Panc1 (cell line): ENCODE results near the gene TRIM31. TPM values are rescaled to one million over a fixed set of nuclear protein-coding genes. Genes with fewer than 3 reads are reported as not detected.

Source experiments
- ATAC-seq: fragments of 200-7000 bp; cut with Tn5 transposase; 2 replicates; pipeline ENCODE4 v1.9.1; 2020; ENCODE audit warnings: mild to moderate bottlenecking, moderate library complexity
- BruUV-seq: library from RNA; stranded (reverse); fragments of 400-500 nt; replicated peaks from 2 replicates; lab custom pipeline; 2021; lab: Mats Ljungman, UMichigan
- CTCF ChIA-PET: fragments of 300-600 bp; sonication (Branson Sonifier 250); formaldehyde crosslinking; loops from one replicate; lab custom pipeline; 2022; ENCODE audit warnings: antibody characterized with exemption; lab: Charles Lee
- POLR2A ChIA-PET: fragments of 300-600 bp; sonication (Branson Sonifier 250); formaldehyde crosslinking; loops from one replicate; lab custom pipeline; 2022; ENCODE audit warnings: antibody characterized with exemption; lab: Charles Lee
- DNase-seq: peaks from one replicate; pipeline ENCODE4 v3.0.0-alpha.2; 2010; ENCODE audit warnings: low read depth, low spot score
- H3K27ac ChIP-seq: 2 replicates; pipeline ENCODE4 v1.5.1; 2011; ENCODE audit warnings: mild to moderate bottlenecking, low read length, inconsistent platforms
- H3K27me3 ChIP-seq: fragments of 200-500 bp; sonication (Bioruptor generic); 2 replicates; pipeline ENCODE4 v1.6.0; 2014; ENCODE audit warnings: low read length, inconsistent platforms; ENCODE audit not compliant: control insufficient read depth, insufficient read depth
- H3K36me3 ChIP-seq: fragments of 200-500 bp; sonication (Bioruptor generic); 2 replicates; pipeline ENCODE4 v1.5.1; 2014; ENCODE audit warnings: inconsistent platforms, mild to moderate bottlenecking, low read length, moderate library complexity; ENCODE audit not compliant: control insufficient read depth, insufficient read depth
- H3K4me1 ChIP-seq: 2 replicates; pipeline ENCODE4 v1.5.1; 2011; ENCODE audit warnings: inconsistent platforms, mild to moderate bottlenecking, low read length, moderate library complexity; ENCODE audit not compliant: control insufficient read depth, insufficient read depth
- H3K4me3 ChIP-seq, 2 experiments: 2 replicates each; pipeline ENCODE4 v1.5.1; 2011 to 2012; ENCODE audit warnings: low read depth in 2 of 2, low read length in 2 of 2, mild to moderate bottlenecking in 2 of 2, inconsistent platforms in 1 of 2, moderate library complexity in 1 of 2
- H3K9me3 ChIP-seq: fragments of 200-500 bp; sonication (Bioruptor generic); 2 replicates; pipeline ENCODE4 v1.5.1; 2014; ENCODE audit warnings: low read depth, mild to moderate bottlenecking, inconsistent platforms, low read length, moderate library complexity; ENCODE audit not compliant: control insufficient read depth, insufficient read depth
- POLR2AphosphoS5 ChIP-seq: IDR thresholded peaks from 2 replicates; pipeline ENCODE4 v1.6.1; 2012; ENCODE audit warnings: mild to moderate bottlenecking, low read depth, low read length, moderate library complexity
- SIN3A ChIP-seq: IDR thresholded peaks from 2 replicates; pipeline ENCODE4 v1.6.1; 2012; ENCODE audit warnings: low read depth, mild to moderate bottlenecking, low read length, moderate library complexity, borderline replicate concordance; ENCODE audit not compliant: insufficient read depth
- TCF7L2 ChIP-seq: IDR thresholded peaks from 2 replicates; pipeline ENCODE4 v1.6.1; 2011; ENCODE audit warnings: mild to moderate bottlenecking, low read depth, low read length, inconsistent platforms
- in situ Hi-C: cut with HindIII; loops from 2 replicates; pipeline ENCODE4 v1.10.0; 2016; ENCODE audit warnings: low sequenced_read_pairs, low pct_unique_long_range_greater_than_20kb
- intact Hi-C: fragments of 100-400 bp; cut with micrococcal nuclease; formaldehyde crosslinking; loops from one replicate; pipeline ENCODE4 v1.10.0; 2022; ENCODE audit not compliant: unreplicated experiment
- total RNA-seq: library from RNA; stranded (reverse); gene quantifications from one replicate; pipeline ENCODE4 v1.2.1, GENCODE V29; 2021; ENCODE audit not compliant: unreplicated experiment
- TF ChIP-seq, protein P1 (sequence below): fragments of 450-650 bp; IDR thresholded peaks from 2 replicates; pipeline ENCODE4 v1.5.1; 2017; ENCODE audit warnings: mild to moderate bottlenecking
- TF ChIP-seq, protein P2 (sequence below), 2 experiments: IDR thresholded peaks; 2 replicates each; pipeline ENCODE4 v1.6.1; 2011 to 2012; ENCODE audit warnings: low read depth in 2 of 2, control low read depth in 1 of 2, low read length in 1 of 2, mild to moderate bottlenecking in 1 of 2, moderate library complexity in 1 of 2; ENCODE audit not compliant: insufficient read depth in 1 of 2

The TRIM31 gene
- total RNA-seq, 1 experiment from 2014 or later: not detected

DNA sequence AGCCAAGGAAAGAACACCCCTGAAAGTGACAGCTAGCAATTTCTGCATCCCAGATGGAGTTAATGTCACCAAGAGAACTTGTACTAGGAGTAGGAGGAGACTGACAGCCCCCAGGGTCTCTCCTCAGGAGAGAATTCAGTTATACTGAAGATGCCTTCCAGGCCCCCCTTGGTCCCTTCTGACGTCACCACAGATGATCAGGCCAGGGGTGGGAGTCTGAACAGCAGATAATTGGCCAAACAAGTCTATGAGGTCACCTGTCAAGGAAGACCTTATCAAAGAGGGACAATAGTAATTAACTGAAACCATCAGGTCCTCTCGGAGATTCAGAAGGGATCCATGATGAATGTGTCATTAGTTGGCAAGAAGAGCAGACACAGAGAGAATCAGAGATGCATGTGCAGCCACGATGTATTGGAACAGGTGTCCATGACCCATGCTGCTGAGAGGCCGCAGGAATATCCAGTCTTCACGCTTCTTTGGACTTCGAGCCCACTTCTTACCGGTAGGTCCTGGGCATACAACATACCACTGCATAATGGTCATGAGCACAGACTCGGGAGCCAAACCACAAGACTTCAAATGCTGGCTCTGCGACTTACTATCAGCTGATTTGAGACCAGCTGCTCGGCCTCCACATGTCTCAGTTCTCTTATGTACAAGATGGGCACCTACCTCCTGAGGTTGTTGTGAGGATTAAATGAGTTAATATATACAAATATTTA lies 37.9 kb upstream of the TRIM31 start:
- BruUV-seq: no TSS peak
- TF ChIP-seq POLR2AphosphoS5: no peak
- TF ChIP-seq TCF7L2: no peak
- no peak for TF ChIP-seq SIN3A
- TF ChIP-seq, protein P1, sequence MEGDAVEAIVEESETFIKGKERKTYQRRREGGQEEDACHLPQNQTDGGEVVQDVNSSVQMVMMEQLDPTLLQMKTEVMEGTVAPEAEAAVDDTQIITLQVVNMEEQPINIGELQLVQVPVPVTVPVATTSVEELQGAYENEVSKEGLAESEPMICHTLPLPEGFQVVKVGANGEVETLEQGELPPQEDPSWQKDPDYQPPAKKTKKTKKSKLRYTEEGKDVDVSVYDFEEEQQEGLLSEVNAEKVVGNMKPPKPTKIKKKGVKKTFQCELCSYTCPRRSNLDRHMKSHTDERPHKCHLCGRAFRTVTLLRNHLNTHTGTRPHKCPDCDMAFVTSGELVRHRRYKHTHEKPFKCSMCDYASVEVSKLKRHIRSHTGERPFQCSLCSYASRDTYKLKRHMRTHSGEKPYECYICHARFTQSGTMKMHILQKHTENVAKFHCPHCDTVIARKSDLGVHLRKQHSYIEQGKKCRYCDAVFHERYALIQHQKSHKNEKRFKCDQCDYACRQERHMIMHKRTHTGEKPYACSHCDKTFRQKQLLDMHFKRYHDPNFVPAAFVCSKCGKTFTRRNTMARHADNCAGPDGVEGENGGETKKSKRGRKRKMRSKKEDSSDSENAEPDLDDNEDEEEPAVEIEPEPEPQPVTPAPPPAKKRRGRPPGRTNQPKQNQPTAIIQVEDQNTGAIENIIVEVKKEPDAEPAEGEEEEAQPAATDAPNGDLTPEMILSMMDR: no peak
- TF ChIP-seq, protein P2, sequence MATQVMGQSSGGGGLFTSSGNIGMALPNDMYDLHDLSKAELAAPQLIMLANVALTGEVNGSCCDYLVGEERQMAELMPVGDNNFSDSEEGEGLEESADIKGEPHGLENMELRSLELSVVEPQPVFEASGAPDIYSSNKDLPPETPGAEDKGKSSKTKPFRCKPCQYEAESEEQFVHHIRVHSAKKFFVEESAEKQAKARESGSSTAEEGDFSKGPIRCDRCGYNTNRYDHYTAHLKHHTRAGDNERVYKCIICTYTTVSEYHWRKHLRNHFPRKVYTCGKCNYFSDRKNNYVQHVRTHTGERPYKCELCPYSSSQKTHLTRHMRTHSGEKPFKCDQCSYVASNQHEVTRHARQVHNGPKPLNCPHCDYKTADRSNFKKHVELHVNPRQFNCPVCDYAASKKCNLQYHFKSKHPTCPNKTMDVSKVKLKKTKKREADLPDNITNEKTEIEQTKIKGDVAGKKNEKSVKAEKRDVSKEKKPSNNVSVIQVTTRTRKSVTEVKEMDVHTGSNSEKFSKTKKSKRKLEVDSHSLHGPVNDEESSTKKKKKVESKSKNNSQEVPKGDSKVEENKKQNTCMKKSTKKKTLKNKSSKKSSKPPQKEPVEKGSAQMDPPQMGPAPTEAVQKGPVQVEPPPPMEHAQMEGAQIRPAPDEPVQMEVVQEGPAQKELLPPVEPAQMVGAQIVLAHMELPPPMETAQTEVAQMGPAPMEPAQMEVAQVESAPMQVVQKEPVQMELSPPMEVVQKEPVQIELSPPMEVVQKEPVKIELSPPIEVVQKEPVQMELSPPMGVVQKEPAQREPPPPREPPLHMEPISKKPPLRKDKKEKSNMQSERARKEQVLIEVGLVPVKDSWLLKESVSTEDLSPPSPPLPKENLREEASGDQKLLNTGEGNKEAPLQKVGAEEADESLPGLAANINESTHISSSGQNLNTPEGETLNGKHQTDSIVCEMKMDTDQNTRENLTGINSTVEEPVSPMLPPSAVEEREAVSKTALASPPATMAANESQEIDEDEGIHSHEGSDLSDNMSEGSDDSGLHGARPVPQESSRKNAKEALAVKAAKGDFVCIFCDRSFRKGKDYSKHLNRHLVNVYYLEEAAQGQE (IDR thresholded peaks at IDR 0.05; ENCODE audit: insufficient read depth in 1 of 2, low read depth in 2 of 2, low read length in 1 of 2): no peak
- ChIA-PET POLR2A (no interaction called here), CTCF (interaction anchor here (1.1 kb wide), 1 partner anchor 48 kb away, joined by 4 read pairs; no protein-coding TSS in a partner anchor)
- ATAC-seq (no peak), DNase-seq (no peak)
- intact Hi-C loops: no loop called here
- Histone ChIP-seq H3K9me3 (no peaks in the 10 kb centered on the region), H3K4me1 (no peaks in the 10 kb centered on the region), H3K36me3 (no peaks in the 10 kb centered on the region), H3K27ac (no peak overlapping the region), H3K4me3 (no peak overlapping the region), H3K27me3 (peaks cover 8% of the 10 kb centered on the region)
- in situ Hi-C loops: no loop called here

DNA sequence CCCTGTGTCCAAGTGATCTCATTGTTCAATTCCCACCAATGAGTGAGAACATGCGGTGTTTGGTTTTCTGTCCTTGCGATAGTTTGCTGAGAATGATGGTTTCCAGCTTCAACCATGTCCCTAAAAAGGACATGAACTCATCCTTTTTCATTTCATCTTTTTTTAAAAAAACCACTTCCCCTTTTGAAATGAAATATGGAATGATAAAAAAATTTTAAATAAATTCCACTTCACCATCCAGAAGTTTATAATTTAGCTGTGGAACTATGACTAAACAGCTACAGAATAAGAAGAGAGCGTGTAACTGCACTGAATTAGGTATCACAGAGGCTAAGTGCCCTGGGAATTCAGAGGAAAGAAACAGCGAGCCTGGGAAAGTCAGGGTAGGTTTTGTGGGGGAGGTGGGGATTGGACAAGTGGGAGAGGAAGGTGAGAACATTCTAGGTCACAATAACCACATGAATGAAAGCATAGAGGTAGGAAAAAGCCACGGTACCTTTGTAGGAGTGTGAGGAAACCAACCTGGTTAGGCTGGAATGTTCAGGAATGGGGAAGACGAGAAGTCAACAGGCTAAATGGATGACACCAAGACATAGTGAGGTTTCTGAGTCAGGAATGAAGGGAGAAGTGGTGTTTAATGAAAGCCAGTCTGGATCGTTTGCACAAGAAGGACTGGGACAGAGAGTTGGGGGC lies 37.1 kb upstream of the TRIM31 start:
- CTCF ChIA-PET: no interaction called here
- TF ChIP-seq POLR2AphosphoS5: no peak
- TF ChIP-seq, protein P1: no peak
- no peak for TF ChIP-seq TCF7L2
- TF ChIP-seq, protein P2 (IDR thresholded peaks at IDR 0.05; ENCODE audit: insufficient read depth in 1 of 2, low read depth in 2 of 2, low read length in 1 of 2): no peak
- Histone ChIP-seq H3K27ac (no peak overlapping the region), H3K36me3 (no peaks in the 10 kb centered on the region), H3K4me3 (no peak overlapping the region), H3K9me3 (no peaks in the 10 kb centered on the region), H3K27me3 (peaks cover 8% of the 10 kb centered on the region), H3K4me1 (no peaks in the 10 kb centered on the region)
- POLR2A ChIA-PET: no interaction called here
- in situ Hi-C loops (no loop called here), intact Hi-C loops (no loop called here)
- no TSS peak for BruUV-seq
- DNase-seq: no peak
- ATAC-seq: no peak
